Spleen (tissue), 7 donors: ENCODE measurements around the gene RNASEH1.

Source experiments
- POLR2A ChIP-seq, 3 donors: fragments of 450-650 bp; IDR thresholded peaks; one replicate each; pipeline ENCODE4 v1.5.1; 2017; ENCODE audit warnings: antibody characterized with exemption in 3 of 3, mild to moderate bottlenecking in 1 of 3
- POLR2AphosphoS5 ChIP-seq, 3 donors: sonication (generic); formaldehyde crosslinking; IDR thresholded peaks; one replicate each; pipeline ENCODE4 v1.5.1; 2017; ENCODE audit warnings: antibody characterized with exemption in 3 of 3
- TF ChIP-seq, protein P1 (sequence below), 11 experiments: fragments of 200-600 bp in 7 of 11; fragments of 450-650 bp in 4 of 11; sonication (generic) in 4 of 11; IDR thresholded peaks in 8 of 11; conservative IDR thresholded peaks in 3 of 11; 1 replicate in 7 of 11; 2 replicates in 4 of 11; pipeline versions ENCODE4 v1.4.0 to v1.8.0; 2016 to 2021; ENCODE audit warnings: antibody characterized with exemption in 11 of 11, inconsistent platforms in 4 of 11, mild to moderate bottlenecking in 1 of 11
- donor health status: DM: no; HTN: no; CAD: no; lungs with moderate emphysema.
- donor health status: DM: no; HTN: no; CAD: no.
- donor health status: DM: no; HTN: no; CAD: no.

DNA sequence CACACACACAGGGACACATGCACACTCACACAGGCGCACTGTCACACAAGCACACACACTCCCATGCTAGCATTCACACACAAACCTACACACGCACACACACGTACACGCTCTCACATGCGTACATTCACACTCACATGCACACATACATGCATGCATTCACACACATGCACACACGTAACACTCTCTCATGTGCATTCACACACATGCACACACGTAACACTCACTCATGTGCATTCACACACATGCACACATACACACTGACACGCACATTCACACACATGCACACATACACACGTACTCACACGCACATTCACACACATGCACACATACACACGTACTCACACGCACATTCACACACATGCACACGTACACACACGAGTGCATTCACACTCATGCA is 55.1 kb downstream of the RNASEH1 start:
- no peak for TF ChIP-seq POLR2A (IDR thresholded peaks at IDR 0.05)
- TF ChIP-seq, protein P1, sequence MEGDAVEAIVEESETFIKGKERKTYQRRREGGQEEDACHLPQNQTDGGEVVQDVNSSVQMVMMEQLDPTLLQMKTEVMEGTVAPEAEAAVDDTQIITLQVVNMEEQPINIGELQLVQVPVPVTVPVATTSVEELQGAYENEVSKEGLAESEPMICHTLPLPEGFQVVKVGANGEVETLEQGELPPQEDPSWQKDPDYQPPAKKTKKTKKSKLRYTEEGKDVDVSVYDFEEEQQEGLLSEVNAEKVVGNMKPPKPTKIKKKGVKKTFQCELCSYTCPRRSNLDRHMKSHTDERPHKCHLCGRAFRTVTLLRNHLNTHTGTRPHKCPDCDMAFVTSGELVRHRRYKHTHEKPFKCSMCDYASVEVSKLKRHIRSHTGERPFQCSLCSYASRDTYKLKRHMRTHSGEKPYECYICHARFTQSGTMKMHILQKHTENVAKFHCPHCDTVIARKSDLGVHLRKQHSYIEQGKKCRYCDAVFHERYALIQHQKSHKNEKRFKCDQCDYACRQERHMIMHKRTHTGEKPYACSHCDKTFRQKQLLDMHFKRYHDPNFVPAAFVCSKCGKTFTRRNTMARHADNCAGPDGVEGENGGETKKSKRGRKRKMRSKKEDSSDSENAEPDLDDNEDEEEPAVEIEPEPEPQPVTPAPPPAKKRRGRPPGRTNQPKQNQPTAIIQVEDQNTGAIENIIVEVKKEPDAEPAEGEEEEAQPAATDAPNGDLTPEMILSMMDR (IDR thresholded peaks at IDR 0.05 in 8 of 11, conservative IDR thresholded peaks at IDR 0.05 in 3 of 11) = no peak
- no peak for TF ChIP-seq POLR2AphosphoS5 (IDR thresholded peaks at IDR 0.05)
